ENCODE data around the gene CFHR5.
"Not testable (repeated sequence)": the region's sequence is repeated elsewhere in the genome, so short reads cannot be mapped to it uniquely, and the experiment has no call there.

The CFHR5 gene

DNA sequence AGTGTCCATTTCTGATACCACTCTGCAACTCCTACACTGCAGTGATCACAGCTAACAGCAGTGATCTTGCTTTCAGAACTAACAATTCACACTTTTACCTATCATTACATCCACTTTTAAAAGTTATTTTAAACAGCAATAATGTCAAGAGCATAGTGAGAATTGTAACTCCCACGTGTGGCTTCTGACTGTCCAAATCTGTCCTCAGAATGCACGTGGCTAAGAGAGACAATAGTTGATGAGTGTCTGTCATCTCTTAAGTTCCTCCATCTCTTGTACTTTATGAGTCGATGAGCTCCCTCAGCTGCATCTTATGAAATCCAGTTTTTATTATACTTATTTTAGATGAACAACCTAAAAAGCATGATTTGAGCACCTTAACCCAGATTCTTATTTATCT is 16.5 kb upstream of the CFHR5 start:
- in situ Hi-C loops (cut with MboI; ENCODE audit: low pct_unique_long_range_greater_than_20kb, low sequenced_read_pairs, unreplicated experiment), result no loop called here
- no peak for DNase-seq (ENCODE audit: low spot score)
- TF ChIP-seq, protein P1, sequence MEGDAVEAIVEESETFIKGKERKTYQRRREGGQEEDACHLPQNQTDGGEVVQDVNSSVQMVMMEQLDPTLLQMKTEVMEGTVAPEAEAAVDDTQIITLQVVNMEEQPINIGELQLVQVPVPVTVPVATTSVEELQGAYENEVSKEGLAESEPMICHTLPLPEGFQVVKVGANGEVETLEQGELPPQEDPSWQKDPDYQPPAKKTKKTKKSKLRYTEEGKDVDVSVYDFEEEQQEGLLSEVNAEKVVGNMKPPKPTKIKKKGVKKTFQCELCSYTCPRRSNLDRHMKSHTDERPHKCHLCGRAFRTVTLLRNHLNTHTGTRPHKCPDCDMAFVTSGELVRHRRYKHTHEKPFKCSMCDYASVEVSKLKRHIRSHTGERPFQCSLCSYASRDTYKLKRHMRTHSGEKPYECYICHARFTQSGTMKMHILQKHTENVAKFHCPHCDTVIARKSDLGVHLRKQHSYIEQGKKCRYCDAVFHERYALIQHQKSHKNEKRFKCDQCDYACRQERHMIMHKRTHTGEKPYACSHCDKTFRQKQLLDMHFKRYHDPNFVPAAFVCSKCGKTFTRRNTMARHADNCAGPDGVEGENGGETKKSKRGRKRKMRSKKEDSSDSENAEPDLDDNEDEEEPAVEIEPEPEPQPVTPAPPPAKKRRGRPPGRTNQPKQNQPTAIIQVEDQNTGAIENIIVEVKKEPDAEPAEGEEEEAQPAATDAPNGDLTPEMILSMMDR (IDR thresholded peaks at IDR 0.05; ENCODE audit: extremely low read depth, insufficient read depth, missing control alignments), result no peak

DNA sequence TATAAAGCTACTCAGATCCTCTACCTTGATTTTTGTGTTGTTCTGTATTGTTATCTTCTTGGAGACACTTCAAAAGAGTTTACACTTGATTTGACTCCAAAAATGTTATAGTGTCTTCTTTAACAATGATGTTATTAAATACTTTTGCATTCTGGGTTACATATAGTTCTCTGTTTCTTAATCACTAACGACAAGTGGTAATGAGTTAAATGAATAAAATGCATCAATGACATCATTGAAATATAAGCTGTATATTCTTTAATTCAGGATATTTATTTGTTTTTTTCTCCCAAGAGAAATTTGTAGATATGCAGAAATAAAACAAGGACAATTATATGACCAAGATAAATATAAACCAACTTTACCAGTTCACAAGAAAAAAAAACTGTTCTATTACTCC is 7.2 kb upstream of the CFHR5 start:
- DNase-seq (ENCODE audit: low spot score), result no peak
- in situ Hi-C loops (cut with MboI; ENCODE audit: low pct_unique_long_range_greater_than_20kb, low sequenced_read_pairs, unreplicated experiment), result no loop called here
- TF ChIP-seq, protein P1 (IDR thresholded peaks at IDR 0.05; ENCODE audit: extremely low read depth, insufficient read depth, missing control alignments), result no peak

DNA sequence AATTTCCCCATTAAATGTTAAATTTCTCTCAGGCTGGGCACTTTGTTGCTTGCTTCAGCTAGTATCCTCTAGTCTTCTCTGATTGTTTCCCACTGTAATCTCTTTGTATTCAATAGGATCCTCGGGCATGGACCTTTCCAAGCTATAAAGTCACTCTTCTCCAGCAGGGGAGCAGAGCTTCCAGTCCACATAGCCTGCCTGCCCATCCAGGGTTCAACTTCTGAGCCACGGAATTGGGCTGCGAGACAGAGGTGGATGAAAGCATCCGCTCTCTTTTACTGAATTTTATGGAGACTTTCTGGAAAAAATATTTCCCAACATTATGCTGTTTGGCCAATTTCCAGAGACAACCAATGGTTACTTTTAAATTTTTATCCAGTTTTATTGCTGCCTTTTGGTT is 1.1 kb upstream of the CFHR5 start:
- DNase-seq (ENCODE audit: low spot score), result no peak
- TF ChIP-seq, protein P1 (IDR thresholded peaks at IDR 0.05; ENCODE audit: extremely low read depth, insufficient read depth, missing control alignments), result no peak
- in situ Hi-C loops (cut with MboI; ENCODE audit: low pct_unique_long_range_greater_than_20kb, low sequenced_read_pairs, unreplicated experiment), result no loop called here

DNA sequence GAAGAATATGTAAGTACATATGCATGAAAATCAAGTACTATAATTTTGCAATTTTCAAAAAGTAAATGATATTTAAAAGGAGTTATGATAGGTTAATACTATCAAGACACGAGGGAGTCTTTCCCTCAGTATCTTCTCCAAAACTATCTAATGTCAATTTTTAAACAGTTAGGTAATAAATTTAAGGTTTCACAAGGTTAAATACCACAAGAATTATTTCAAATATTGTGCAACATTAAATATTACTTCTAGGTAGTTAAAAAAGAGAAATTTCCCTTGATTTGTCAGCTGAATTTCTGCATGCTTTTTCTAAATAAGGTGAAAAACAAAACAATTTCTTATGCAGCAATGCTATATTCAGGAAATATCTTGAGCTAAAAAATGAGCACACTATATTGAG is 3.5 kb downstream of the CFHR5 start:
- in situ Hi-C loops (cut with MboI; ENCODE audit: low pct_unique_long_range_greater_than_20kb, low sequenced_read_pairs, unreplicated experiment), result no loop called here
- TF ChIP-seq, protein P1 (IDR thresholded peaks at IDR 0.05; ENCODE audit: extremely low read depth, insufficient read depth, missing control alignments), result no peak
- no peak for DNase-seq (ENCODE audit: low spot score)

DNA sequence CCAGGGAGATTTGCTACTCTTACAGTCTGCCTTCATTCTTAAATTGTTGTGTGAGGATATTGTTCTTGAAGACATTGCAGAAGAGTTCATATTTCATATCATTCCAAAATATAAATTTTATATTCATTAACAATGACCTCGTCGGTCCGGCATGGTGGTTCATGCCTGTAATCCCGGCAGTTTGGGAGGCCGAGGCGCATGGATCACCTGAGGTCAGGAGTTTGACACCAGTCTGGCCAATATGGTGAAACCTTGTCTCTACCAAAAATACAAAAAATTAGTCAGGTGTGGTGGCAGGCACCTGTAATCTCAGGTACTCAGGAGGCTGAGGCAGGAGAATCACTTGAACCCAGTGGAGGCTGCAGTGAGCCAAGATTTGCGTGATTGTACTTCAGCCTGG is 4.9 kb downstream of the CFHR5 start:
- DNase-seq (ENCODE audit: low spot score); in situ Hi-C loops (cut with MboI; ENCODE audit: low pct_unique_long_range_greater_than_20kb, low sequenced_read_pairs, unreplicated experiment): not testable (repeated sequence)

DNA sequence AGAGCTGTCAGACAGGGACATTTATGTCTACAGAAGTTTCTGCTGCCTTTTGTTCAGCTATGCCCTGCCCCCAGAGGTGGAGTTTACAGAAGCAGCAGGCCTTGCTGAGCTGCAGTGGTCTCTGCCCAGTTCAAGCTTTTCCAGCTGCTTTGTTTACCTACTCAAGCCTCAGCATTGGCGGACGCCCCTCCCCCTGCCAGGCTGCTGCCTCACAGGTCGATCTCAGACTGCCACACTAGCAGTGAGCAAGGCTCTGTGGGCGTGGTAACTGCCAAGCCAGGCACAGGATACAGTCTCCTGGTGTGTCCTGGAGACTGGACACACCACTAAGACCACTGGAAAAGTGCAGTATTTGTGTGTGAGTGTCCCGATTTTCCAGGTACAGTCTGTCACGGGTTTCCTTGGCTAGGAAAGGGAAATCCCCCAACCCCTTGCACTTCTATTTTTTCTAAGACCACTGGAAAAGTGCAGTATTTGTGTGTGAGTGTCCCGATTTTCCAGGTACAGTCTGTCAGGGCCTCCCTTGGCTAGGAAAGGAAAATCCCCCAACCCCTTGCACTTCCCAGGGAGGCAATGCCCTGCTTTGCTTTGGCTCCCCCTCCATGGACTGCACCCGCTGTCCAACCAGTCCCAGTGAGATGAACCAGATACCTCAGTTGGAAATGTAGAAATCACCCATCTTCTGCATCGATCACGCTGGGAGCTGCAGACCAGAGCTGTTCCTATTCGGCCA is 14.7 kb downstream of the CFHR5 start:
- DNase-seq (ENCODE audit: low spot score); in situ Hi-C loops (cut with MboI; ENCODE audit: low pct_unique_long_range_greater_than_20kb, low sequenced_read_pairs, unreplicated experiment): not testable (repeated sequence)

DNA sequence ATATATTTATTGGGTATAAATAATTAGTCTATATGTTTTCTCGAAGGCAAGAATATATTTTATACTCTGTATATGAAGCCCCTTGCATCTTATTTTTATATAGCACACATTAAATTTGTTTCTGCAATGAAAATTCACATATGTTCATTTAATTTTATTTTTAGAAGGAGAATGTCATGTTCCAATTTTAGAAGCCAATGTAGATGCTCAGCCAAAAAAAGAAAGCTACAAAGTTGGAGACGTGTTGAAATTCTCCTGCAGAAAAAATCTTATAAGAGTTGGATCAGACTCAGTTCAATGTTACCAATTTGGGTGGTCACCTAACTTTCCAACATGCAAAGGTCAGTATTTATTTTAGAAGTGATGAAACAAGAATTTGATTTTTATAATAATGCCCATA is 16.6 kb downstream of the CFHR5 start:
- in situ Hi-C loops (cut with MboI; ENCODE audit: low pct_unique_long_range_greater_than_20kb, low sequenced_read_pairs, unreplicated experiment), result no loop called here
- TF ChIP-seq, protein P1 (IDR thresholded peaks at IDR 0.05; ENCODE audit: extremely low read depth, insufficient read depth, missing control alignments), result no peak
- DNase-seq (ENCODE audit: low spot score), result no peak

DNA sequence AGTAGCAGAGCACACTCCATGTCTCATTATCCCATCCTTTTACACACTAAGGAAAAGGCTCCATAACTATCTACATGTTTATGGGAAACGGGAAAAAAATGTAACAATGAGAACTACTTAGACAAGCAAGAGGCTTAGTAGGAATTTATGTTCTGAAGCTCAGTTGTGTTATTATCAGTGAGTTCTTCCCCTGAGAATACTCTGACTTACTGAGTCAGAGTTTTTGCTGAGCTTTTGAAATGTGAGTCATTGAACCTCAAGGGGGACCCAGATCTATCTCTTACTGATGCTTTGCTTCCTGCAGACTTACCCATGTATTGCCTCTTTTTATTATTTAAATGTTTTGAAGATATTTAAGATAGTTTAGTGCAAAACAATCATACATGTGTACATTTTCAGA is 20.1 kb downstream of the CFHR5 start:
- TF ChIP-seq, protein P1 (IDR thresholded peaks at IDR 0.05; ENCODE audit: extremely low read depth, insufficient read depth, missing control alignments), result no peak
- no peak for DNase-seq (ENCODE audit: low spot score)
- in situ Hi-C loops (cut with MboI; ENCODE audit: low pct_unique_long_range_greater_than_20kb, low sequenced_read_pairs, unreplicated experiment), result no loop called here
